Inflammatory macrophage (primary cell): ENCODE data around the gene VCP.

Source experiments
- DNase-seq, 2 donors: peaks; one replicate each; pipeline ENCODE4 v3.0.0-alpha.2; 2020 to 2022
- total RNA-seq, 18 experiments: gene quantifications; one replicate each; lab custom pipeline; 2026; ENCODE audit warnings: mixed read lengths in 6 of 18, inconsistent platforms in 2 of 18; lab: John Stamatoyannopoulos, UW

Gene VCP
- 340 to 633 (median 458) reads per million in 18 experiments for total RNA-seq

DNA sequence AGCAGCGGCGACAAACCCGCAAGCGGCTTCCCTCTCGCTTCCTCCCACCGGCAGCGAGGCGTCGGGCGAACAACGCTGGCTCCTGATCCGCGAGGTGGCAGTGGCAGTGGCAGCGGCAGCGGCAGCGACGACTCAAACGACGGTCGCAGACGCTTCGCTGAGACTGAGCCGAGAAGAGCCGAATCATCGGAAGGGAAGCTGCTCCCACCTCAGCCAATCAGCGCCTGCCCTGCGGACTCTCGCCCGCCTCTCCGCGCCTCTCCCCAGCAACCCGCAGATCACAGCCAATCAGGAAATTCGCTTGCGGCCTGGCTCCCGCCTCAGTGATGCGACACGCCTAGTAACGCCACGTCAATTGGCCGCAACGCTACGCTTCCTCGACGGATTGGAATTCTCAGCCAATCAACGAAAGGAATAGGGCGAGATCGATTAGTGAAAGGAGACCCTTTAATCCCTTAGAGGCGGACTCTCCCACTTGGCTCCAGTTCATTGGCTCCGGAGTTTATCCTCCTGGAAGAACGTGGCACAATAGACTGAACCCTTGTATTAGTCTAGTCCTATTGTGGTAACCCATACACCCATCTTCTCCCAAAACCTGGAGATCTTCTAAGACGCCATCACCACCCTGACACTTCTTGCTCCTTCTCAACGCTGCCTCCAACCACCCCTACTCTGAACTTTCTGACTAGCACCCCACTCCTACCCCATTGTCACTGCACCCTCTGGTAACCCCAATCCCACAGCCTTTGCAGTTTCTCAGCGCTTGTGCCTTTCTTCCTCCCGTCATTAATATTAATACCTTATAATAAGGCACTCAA, at the start of gene VCP:
Gene VCP (minus strand): TSS at position 165 of the 818 bp plus-strand sequence. CDS start 272 bp downstream, outside the sequence.
- DNase-seq = peak; percentile 99

- peak; percentile 91 to 93 for DNase-seq
Measured at GRCh38 chr9:35116898-35117551, 44.6 kb upstream of the VCP start.

GRCh38 chr9:35116539-35116897, 44.1 kb upstream of the VCP start:
- no peak for DNase-seq

- DNase-seq = peak; percentile 97 to 98
Measured at GRCh38 chr9:35115680-35116538, 43.5 kb upstream of the VCP start, which contains the start of gene ATOSB. Gene ATOSB, minus strand, starts transcription at chr9:35115862. Its CDS starts 7,588 bp downstream, at chr9:35108274.

- peak; percentile 89 to 90 for DNase-seq
Measured at GRCh38 chr9:35114840-35115628, 42.6 kb upstream of the VCP start.

GRCh38 chr9:35114113-35114839, 41.9 kb upstream of the VCP start:
- DNase-seq = peak; percentile 97

GRCh38 chr9:35112257-35113020, 40.0 kb upstream of the VCP start:
- DNase-seq = peak; percentile 79 to 92

GRCh38 chr9:35111001-35111933, 38.8 kb upstream of the VCP start:
- DNase-seq = peak; percentile 99 to 100

- no peak for DNase-seq
Measured at GRCh38 chr9:35110327-35110761, 37.9 kb upstream of the VCP start.

GRCh38 chr9:35108946-35109575, 36.6 kb upstream of the VCP start:
- DNase-seq = no peak

DNA sequence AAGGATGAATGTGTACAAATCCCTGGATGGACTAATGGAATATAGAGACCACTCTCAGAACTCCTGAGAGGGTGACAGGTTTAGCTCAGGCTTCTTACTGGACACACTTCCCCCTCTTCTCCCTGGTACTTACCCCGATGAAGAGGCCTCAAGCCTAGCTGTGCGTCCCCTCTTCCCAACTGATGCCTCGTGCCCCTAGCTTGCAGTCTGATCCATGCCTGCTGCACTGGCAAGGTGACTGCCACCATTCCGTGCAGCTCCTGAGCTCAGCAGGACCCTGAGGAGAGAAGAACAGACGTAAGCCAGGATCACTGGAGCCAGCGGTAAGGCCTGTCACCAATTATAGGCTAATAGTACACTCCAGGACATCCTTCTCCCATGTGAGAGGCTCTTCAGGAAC, 36.0 kb upstream of the VCP start:
- DNase-seq = no peak

- no peak for DNase-seq
Measured at GRCh38 chr9:35107297-35108290, 35.2 kb upstream of the VCP start.

GRCh38 chr9:35106343-35106730, 33.9 kb upstream of the VCP start:
- DNase-seq = no peak

- no peak for DNase-seq
Measured at GRCh38 chr9:35105571-35106342, 33.3 kb upstream of the VCP start.

DNA sequence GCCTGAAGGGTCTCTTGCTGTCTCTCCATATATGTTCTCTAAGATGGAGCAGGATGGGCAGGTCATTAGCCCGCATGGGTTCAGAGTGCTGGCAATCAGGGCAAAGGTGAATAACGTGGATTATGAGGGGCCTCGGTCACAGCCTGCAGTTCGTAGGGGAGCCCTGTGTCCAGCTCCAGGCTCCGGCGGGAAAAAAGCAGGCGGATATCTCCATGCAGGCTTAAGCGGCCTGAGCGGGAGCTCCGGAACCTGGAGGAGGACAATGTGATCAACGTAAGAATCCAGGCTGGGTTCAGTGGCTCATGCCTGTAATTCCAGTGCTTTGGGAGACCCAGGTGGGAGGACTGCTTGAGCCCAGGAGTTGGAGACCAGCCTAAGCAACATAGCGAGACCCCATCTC, 32.7 kb upstream of the VCP start:
- DNase-seq = no peak

DNA sequence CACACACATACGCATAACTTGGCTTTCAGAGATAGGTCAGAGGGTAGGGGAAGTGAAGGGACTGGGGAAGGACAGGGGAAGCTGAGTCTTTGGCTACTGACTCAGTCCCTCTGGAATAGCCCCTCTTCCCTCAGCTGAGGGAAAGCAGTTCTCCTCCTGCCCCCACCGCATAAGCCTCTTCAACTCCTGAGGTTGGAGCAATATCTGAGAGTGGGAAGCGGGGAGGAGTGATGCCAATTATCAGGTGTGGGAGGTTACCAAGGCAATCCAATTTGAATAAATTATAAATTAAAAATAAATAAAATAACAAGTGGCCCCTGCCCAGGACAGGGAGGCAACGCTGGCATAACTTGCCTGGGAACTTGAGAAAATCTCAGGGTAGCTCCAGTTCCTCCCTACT, 32.2 kb upstream of the VCP start:
- no peak for DNase-seq
